ENCODE measurements around the gene CLIP3. TPM values are rescaled to one million over a fixed set of nuclear protein-coding genes. Genes with fewer than 3 reads are reported as not detected.

Gene CLIP3
- total RNA-seq, 1 experiment from 2014 or later, result 1.5 TPM

GRCh38 chr19:36009220-36009619 is 23.5 kb downstream of the CLIP3 start:
- peaks cover 12 to 37% of the 10 kb centered on the region in 2 experiments; a peak in 3 of 4 replicates for H3K4me1 ChIP-seq (ENCODE audit: control insufficient read depth in 1 of 2, insufficient read depth in 2 of 2, low read length in 2 of 2)
- DNase-seq (ENCODE audit: low read depth, low spot score) (no peak), ATAC-seq (peak; percentile 67)
- H3K79me2 ChIP-seq (ENCODE audit: insufficient read depth, low read length), result peaks cover 18% of the 10 kb centered on the region; the same call in 1 of the 2 replicates
- TF ChIP-seq MAX (IDR thresholded peaks at IDR 0.05) (peak; percentile 79), TCF7L2 (IDR thresholded peaks at IDR 0.05; ENCODE audit: borderline replicate concordance, extremely low read depth, insufficient read depth, insufficient read length) (peak; percentile 36), ZBTB33 (IDR thresholded peaks at IDR 0.05; ENCODE audit: extremely low read depth, insufficient replicate concordance, low read length) (no peak), POLR2AphosphoS5 (IDR thresholded peaks at IDR 0.05; ENCODE audit: low read depth, low read length) (peak; percentile 87), EGR1 (IDR thresholded peaks at IDR 0.05; ENCODE audit: low read depth) (no peak), SIN3A (IDR thresholded peaks at IDR 0.05; ENCODE audit: low read depth) (no peak), SP1 (IDR thresholded peaks at IDR 0.05; ENCODE audit: low read depth) (no peak), POLR2A (IDR thresholded peaks at IDR 0.05; ENCODE audit: borderline replicate concordance, extremely low read depth, insufficient read depth, insufficient read length) (peak; percentile 80)
- peaks cover 0 to 2% of the 10 kb centered on the region in 2 experiments; a peak in 1 of 4 replicates for H3K36me3 ChIP-seq (ENCODE audit: control insufficient read depth in 1 of 2, insufficient read depth in 2 of 2, low read length in 2 of 2)
- H4K20me1 ChIP-seq (ENCODE audit: insufficient read depth), result no peaks in the 10 kb centered on the region
- H3K4me2 ChIP-seq (ENCODE audit: low read length), result peak overlapping the region; percentile 100
- no peak overlapping the region for H2AFZ ChIP-seq (ENCODE audit: low read depth, low read length, poor library complexity, severe bottlenecking)
- H3K4me3 ChIP-seq (replicated peaks in 1 of 2; ENCODE audit: low read depth in 1 of 2, low read length in 2 of 2), result peak overlapping the region; percentile 89 to 98
- ChIA-PET CTCF (no interaction called here), POLR2A (interaction anchor here (0.9 to 1.7 kb wide), 6 partner anchors 11 to 761 kb away, joined by 3 to 7 read pairs (median 3); no protein-coding TSS in a partner anchor), RAD21 (ENCODE audit: low non-redundant PET in 1 of 2, low total read pairs in 2 of 2, uncharacterized antibody in 2 of 2, unreplicated experiment in 2 of 2) (interaction anchor here in 1 of 2 experiments (0.5 to 1.5 kb wide), 2 partner anchors 106 to 126 kb away, joined by 3 to 9 read pairs; partner anchors contain the start of gene POLR2I)
- H3K27ac ChIP-seq (ENCODE audit: low read depth, low read length), result peak overlapping the region; percentile 87
- intact Hi-C loops (cut with micrococcal nuclease), result loop anchor here (10.0 kb wide), 1 partner anchor 106 kb away; the partner anchor contains the start of genes OVOL3, POLR2I and TBCB
- BruUV-seq (replicated peaks), result no TSS peak
- H3K9me3 ChIP-seq (ENCODE audit: control insufficient read depth in 1 of 2, insufficient read depth in 1 of 2, low read depth in 1 of 2, low read length in 2 of 2), result no peaks in the 10 kb centered on the region
- no peaks in the 10 kb centered on the region for H3K27me3 ChIP-seq (ENCODE audit: insufficient read depth, low read length)
- no peaks in the 10 kb centered on the region for H3K9me2 ChIP-seq (ENCODE audit: insufficient read depth)
- H3K9ac ChIP-seq (ENCODE audit: low read length), result peak overlapping the region; percentile 91

Measured in HCT116 (cell line).